IMR-90 (cell line): ENCODE data around the gene AMPD2. TPM values are rescaled to one million over a fixed set of nuclear protein-coding genes. Genes with fewer than 3 reads are reported as not detected.

Source experiments
- ATAC-seq: fragments of 200-7000 bp; cut with Tn5 transposase; 2 replicates; pipeline ENCODE4 v1.9.1; 2020; ENCODE audit warnings: low read depth, mild to moderate bottlenecking, moderate library complexity
- BruUV-seq: library from RNA; stranded (reverse); fragments of 400-500 nt; replicated peaks from 2 replicates; lab custom pipeline; 2021; lab: Mats Ljungman, UMichigan
- CTCF ChIA-PET: fragments of 300-600 bp; formaldehyde crosslinking; extraction: SDS; loops from one replicate; lab custom pipeline; 2021; ENCODE audit warnings: antibody characterized with exemption; lab: Yijun Ruan, JAX
- POLR2A ChIA-PET: fragments of 300-600 bp; sonication (Branson Sonifier 250); formaldehyde crosslinking; loops from one replicate; lab custom pipeline; 2022; ENCODE audit warnings: antibody characterized with exemption; ENCODE audit not compliant: unreplicated experiment; lab: Charles Lee
- DNase-seq: peaks from one replicate; pipeline ENCODE4 v3.0.0; 2013
- H2AFZ ChIP-seq: replicated peaks from 2 replicates; pipeline ENCODE3; 2013; ENCODE audit warnings: low read length, mild to moderate bottlenecking; ENCODE audit not compliant: poor library complexity
- H2AK5ac ChIP-seq: 2 replicates; pipeline ENCODE4 v1.6.1; 2013; ENCODE audit warnings: low read depth, low read length, inconsistent platforms
- H2AK9ac ChIP-seq: replicated peaks from 2 replicates; pipeline ENCODE3; 2013; ENCODE audit warnings: mild to moderate bottlenecking, low read depth, low read length, moderate library complexity; ENCODE audit not compliant: poor library complexity
- H2BK120ac ChIP-seq: 2 replicates; pipeline ENCODE4 v1.6.1; 2013; ENCODE audit warnings: low read depth, low read length, inconsistent platforms
- H2BK15ac ChIP-seq: 3 replicates; pipeline ENCODE4 v1.6.1; 2013; ENCODE audit warnings: low read depth, low read length, inconsistent platforms
- H2BK20ac ChIP-seq: 2 replicates; pipeline ENCODE4 v1.6.1; 2013; ENCODE audit warnings: low read depth, mild to moderate bottlenecking, inconsistent platforms, low read length, moderate library complexity
- H2BK5ac ChIP-seq: 2 replicates; pipeline ENCODE4 v1.6.1; 2013; ENCODE audit warnings: mild to moderate bottlenecking, low read depth, low read length, inconsistent platforms; ENCODE audit not compliant: poor library complexity, severe bottlenecking
- H3K14ac ChIP-seq: replicated peaks from 2 replicates; pipeline ENCODE4 v1.6.1; 2013; ENCODE audit warnings: low read depth, low read length, inconsistent platforms
- H3K18ac ChIP-seq: 2 replicates; pipeline ENCODE4 v1.6.1; 2013; ENCODE audit warnings: low read depth, low read length, control low read depth
- H3K23ac ChIP-seq: 2 replicates; pipeline ENCODE4 v1.6.1; 2013; ENCODE audit warnings: low read depth, low read length, inconsistent platforms
- H3K27ac ChIP-seq: 2 replicates; pipeline ENCODE4 v1.5.1; 2013; ENCODE audit warnings: mild to moderate bottlenecking, control low read depth, low read length; ENCODE audit not compliant: insufficient read depth
- H3K27me3 ChIP-seq: 2 replicates; pipeline ENCODE4 v1.6.1; 2013; ENCODE audit warnings: low read length; ENCODE audit not compliant: control insufficient read depth, insufficient read depth
- H3K36me3 ChIP-seq: 2 replicates; pipeline ENCODE4 v1.6.1; 2013; ENCODE audit warnings: low read length, mixed read lengths; ENCODE audit not compliant: control insufficient read depth, insufficient read depth
- H3K4ac ChIP-seq: 2 replicates; pipeline ENCODE4 v1.6.1; 2013; ENCODE audit warnings: low read depth, low read length, inconsistent platforms
- H3K4me1 ChIP-seq: 2 replicates; pipeline ENCODE4 v1.6.1; 2013; ENCODE audit warnings: low read length, mixed read lengths; ENCODE audit not compliant: control insufficient read depth, insufficient read depth
- H3K4me2 ChIP-seq: 2 replicates; pipeline ENCODE4 v1.6.1; 2013; ENCODE audit warnings: low read depth, mild to moderate bottlenecking, control low read depth, low read length, moderate library complexity
- H3K4me3 ChIP-seq: 2 replicates; pipeline ENCODE4 v1.5.1; 2013; ENCODE audit warnings: low read depth, mild to moderate bottlenecking, control low read depth, low read length, moderate library complexity; ENCODE audit not compliant: insufficient read depth
- H3K56ac ChIP-seq: 2 replicates; pipeline ENCODE4 v1.6.1; 2013; ENCODE audit warnings: low read length, inconsistent platforms; ENCODE audit not compliant: insufficient read depth; ENCODE audit errors: extremely low read depth
- H3K79me1 ChIP-seq, 2 experiments: 2 replicates each; pipeline ENCODE4 v1.6.1; 2013; ENCODE audit warnings: low read length in 2 of 2, inconsistent platforms in 1 of 2, low read depth in 1 of 2
- H3K9ac ChIP-seq: 2 replicates; pipeline ENCODE4 v1.6.1; 2013; ENCODE audit warnings: low read depth, low read length, control low read depth
- H3K9me1 ChIP-seq: 2 replicates; pipeline ENCODE4 v1.6.1; 2013; ENCODE audit warnings: low read length, inconsistent platforms; ENCODE audit not compliant: insufficient read depth
- H3K9me3 ChIP-seq: 2 replicates; pipeline ENCODE4 v1.6.1; 2013; ENCODE audit warnings: low read length; ENCODE audit not compliant: control insufficient read depth, insufficient read depth
- H4K20me1 ChIP-seq: 2 replicates; pipeline ENCODE4 v1.6.1; 2013; ENCODE audit warnings: low read length, inconsistent platforms; ENCODE audit not compliant: insufficient read depth
- H4K5ac ChIP-seq: 2 replicates; pipeline ENCODE4 v1.6.1; 2013; ENCODE audit warnings: mild to moderate bottlenecking, low read depth, low read length, control low read depth
- H4K8ac ChIP-seq, 2 experiments: 2 replicates each; pipeline ENCODE4 v1.6.1; 2013; ENCODE audit warnings: low read depth in 2 of 2, low read length in 2 of 2, control low read depth in 1 of 2, inconsistent platforms in 1 of 2
- H4K91ac ChIP-seq: 2 replicates; pipeline ENCODE4 v1.6.1; 2013; ENCODE audit warnings: low read depth, low read length, inconsistent platforms; ENCODE audit not compliant: insufficient read depth
- BHLHE40 ChIP-seq: fragments of 150-350 bp; IDR thresholded peaks from 2 replicates; pipeline ENCODE4 v1.6.1; 2016; ENCODE audit warnings: mild to moderate bottlenecking, low read depth, low read length
- CEBPB ChIP-seq: IDR thresholded peaks from 2 replicates; pipeline ENCODE4 v1.6.1; 2012; ENCODE audit warnings: low read depth, low read length, improper control_type of control experiment
- CHD1 ChIP-seq: IDR thresholded peaks from 2 replicates; pipeline ENCODE4 v1.6.1; 2012; ENCODE audit warnings: low read depth, low read length, improper control_type of control experiment
- CTCF ChIP-seq: conservative IDR thresholded peaks from 2 replicates; pipeline ENCODE4 v1.5.1; 2012; ENCODE audit warnings: mild to moderate bottlenecking, low read depth, low read length, improper control_type of control experiment
- ELK1 ChIP-seq: fragments of 150-350 bp; IDR thresholded peaks from 2 replicates; pipeline ENCODE4 v1.6.1; 2016; ENCODE audit warnings: low read depth, mild to moderate bottlenecking, low read length, moderate library complexity, borderline replicate concordance
- FOS ChIP-seq: fragments of 150-350 bp; IDR thresholded peaks from 2 replicates; pipeline ENCODE4 v1.6.1; 2016; ENCODE audit warnings: low read depth, low read length
- MAFK ChIP-seq: IDR thresholded peaks from 2 replicates; pipeline ENCODE4 v1.6.1; 2012; ENCODE audit warnings: low read depth, low read length, improper control_type of control experiment
- MAZ ChIP-seq: IDR thresholded peaks from 2 replicates; pipeline ENCODE4 v1.6.1; 2012; ENCODE audit warnings: low read depth, mild to moderate bottlenecking, low read length, improper control_type of control experiment, moderate library complexity, borderline replicate concordance
- MXI1 ChIP-seq: IDR thresholded peaks from 2 replicates; pipeline ENCODE4 v1.6.1; 2012; ENCODE audit warnings: low read depth, mild to moderate bottlenecking, low read length, moderate library complexity, borderline replicate concordance
- NFE2L2 ChIP-seq: fragments of 150-350 bp; IDR thresholded peaks from 2 replicates; pipeline ENCODE4 v1.6.1; 2016; ENCODE audit warnings: low read depth, mild to moderate bottlenecking, low read length
- POLR2A ChIP-seq: IDR thresholded peaks from 2 replicates; pipeline ENCODE4 v1.6.1; 2012; ENCODE audit warnings: mild to moderate bottlenecking, low read depth, low read length
- RAD21 ChIP-seq: IDR thresholded peaks from 2 replicates; pipeline ENCODE4 v1.6.1; 2012; ENCODE audit warnings: low read length, improper control_type of control experiment
- RCOR1 ChIP-seq: IDR thresholded peaks from 2 replicates; pipeline ENCODE4 v1.6.1; 2012; ENCODE audit warnings: mild to moderate bottlenecking, low read length, improper control_type of control experiment; ENCODE audit not compliant: insufficient replicate concordance
- RFX5 ChIP-seq: IDR thresholded peaks from 2 replicates; pipeline ENCODE4 v1.8.0; 2012; ENCODE audit warnings: low read depth, mild to moderate bottlenecking, low read length, moderate library complexity
- SMC3 ChIP-seq: fragments of 150-350 bp; IDR thresholded peaks from 2 replicates; pipeline ENCODE4 v1.6.1; 2016; ENCODE audit warnings: low read depth, mild to moderate bottlenecking, antibody characterized with exemption, low read length, moderate library complexity
- USF2 ChIP-seq: fragments of 150-350 bp; IDR thresholded peaks from 2 replicates; pipeline ENCODE4 v1.6.1; 2017; ENCODE audit warnings: mild to moderate bottlenecking, antibody characterized with exemption, low read length, low read depth
- WGBS, 2 experiments: methylation state at CpG; one replicate each; pipeline versions ENCODE4 v1.1.5 to v1.1.7; 2013; ENCODE audit warnings: missing lambda C conversion rate in 2 of 2; ENCODE audit not compliant: insufficient read length in 1 of 2; ENCODE audit errors: extremely low coverage in 2 of 2; 5-methylcytosine and 5-hydroxymethylcytosine counted together
- dilution Hi-C: fragments of 300-500 bp; cut with HindIII; formaldehyde crosslinking; loops from one replicate; pipeline ENCODE4 v1.14.3; 2018; ENCODE audit warnings: low sequenced_read_pairs; ENCODE audit not compliant: unreplicated experiment
- in situ Hi-C: fragments of 300-500 bp; cut with MboI; formaldehyde crosslinking; loops from 3 replicates; pipeline ENCODE4 v1.14.3; 2019; ENCODE audit warnings: low sequenced_read_pairs, inconsistent platforms, mixed read lengths
- intact Hi-C: fragments of 100-400 bp; cut with micrococcal nuclease; formaldehyde crosslinking; loops from 2 replicates; pipeline ENCODE4 v1.10.0; 2022
- polyA plus RNA-seq, 3 experiments: library from polyadenylated mRNA; depleted of rRNA; stranded (reverse); fragments of >200 nt; gene quantifications; 2 replicates each; pipeline ENCODE4 v1.2.3, GENCODE V29; 2012; ENCODE audit warnings: low replicate concordance in 1 of 3
- total RNA-seq: library from RNA; depleted of rRNA; stranded (reverse); fragments of >200 nt; gene quantifications from 2 replicates; pipeline ENCODE4 v1.2.3, GENCODE V29; 2012

Gene AMPD2
- total and polyA plus RNA-seq, 2 of the 4 experiments (the other 2 are of a cell fraction), result 61.5 to 103 TPM

GRCh38 chr1:109658533-109659042, 39.0 kb downstream of the AMPD2 start:
- ATAC-seq (no peak), DNase-seq (no peak)
- Histone ChIP-seq H2AK5ac (no peak overlapping the region), H4K8ac (no peak overlapping the region), H3K27ac (no peak overlapping the region), H3K56ac (no peak overlapping the region), H3K4me2 (no peak overlapping the region), H3K27me3 (no peaks in the 10 kb centered on the region), H3K23ac (no peak overlapping the region), H3K14ac (no peak overlapping the region), H3K9ac (no peak overlapping the region), H3K4me1 (peaks cover 1% of the 10 kb centered on the region), H3K9me1 (peaks cover 11% of the 10 kb centered on the region), H2AFZ (no peak overlapping the region), H2BK15ac (no peak overlapping the region), H3K79me1 (peaks cover 0 to 10% of the 10 kb centered on the region in 2 experiments; a peak in 3 of 4 replicates), H3K9me3 (no peaks in the 10 kb centered on the region), H2AK9ac (no peak overlapping the region), H2BK5ac (no peak overlapping the region), H3K36me3 (peaks cover 16% of the 10 kb centered on the region; the same call in 1 of the 2 replicates), H4K91ac (no peak overlapping the region), H3K4ac (no peak overlapping the region), H4K20me1 (no peaks in the 10 kb centered on the region), H4K5ac (no peak overlapping the region), H2BK120ac (no peak overlapping the region), H3K4me3 (no peak overlapping the region), H3K18ac (no peak overlapping the region), H2BK20ac (no peak overlapping the region)
- WGBS, 2 experiments, result no CpG with 5 or more reads among the region's 3 CpGs
- TF ChIP-seq RAD21 (no peak), SMC3 (no peak), POLR2A (no peak), MAFK (no peak), MXI1 (no peak), BHLHE40 (no peak), FOS (no peak), RFX5 (no peak), CTCF (no peak), MAZ (no peak), NFE2L2 (no peak), USF2 (no peak), CEBPB (no peak), ELK1 (no peak), CHD1 (no peak), RCOR1 (no peak)
- intact Hi-C loops, result no loop called here
- CTCF ChIA-PET, result no interaction called here
- dilution Hi-C loops, result no loop called here
- in situ Hi-C loops, result no loop called here
- POLR2A ChIA-PET, result no interaction called here
- no TSS peak for BruUV-seq
